ENCODE measurements around the gene CDK14.
"Not testable (repeated sequence)": the region's sequence is repeated elsewhere in the genome, so short reads cannot be mapped to it uniquely, and the experiment has no call there.

The CDK14 gene

GRCh38 chr7:90597563-90598253, 1.6 kb downstream of the CDK14 start:
- DNase-seq: no peak

- no peak for DNase-seq
Observed at GRCh38 chr7:90599038-90599437, 2.9 kb downstream of the CDK14 start.

- no peak for DNase-seq
Observed at GRCh38 chr7:90599892-90600555, 3.9 kb downstream of the CDK14 start.

DNA sequence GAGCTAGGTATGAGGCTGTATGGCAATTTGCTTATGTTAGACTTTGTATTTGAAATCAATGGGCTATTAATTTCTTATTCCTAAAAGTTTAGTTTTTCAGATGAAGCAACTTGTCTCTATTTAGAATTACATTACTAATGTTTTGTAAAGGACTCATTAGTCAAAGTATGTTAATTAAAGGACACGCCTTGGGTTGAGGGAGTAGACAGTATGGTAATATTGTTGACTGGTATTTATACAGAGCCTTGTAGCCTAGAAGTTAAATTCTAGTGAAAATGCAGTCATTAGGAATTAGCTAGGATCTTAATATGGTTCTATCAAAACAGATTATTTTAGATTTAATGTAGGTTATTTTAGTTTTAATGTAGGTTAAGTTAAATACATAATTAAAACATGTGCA, 6.2 kb downstream of the CDK14 start:
- no peak for DNase-seq

GRCh38 chr7:90603346-90603745, 7.2 kb downstream of the CDK14 start:
- no peak for DNase-seq

DNA sequence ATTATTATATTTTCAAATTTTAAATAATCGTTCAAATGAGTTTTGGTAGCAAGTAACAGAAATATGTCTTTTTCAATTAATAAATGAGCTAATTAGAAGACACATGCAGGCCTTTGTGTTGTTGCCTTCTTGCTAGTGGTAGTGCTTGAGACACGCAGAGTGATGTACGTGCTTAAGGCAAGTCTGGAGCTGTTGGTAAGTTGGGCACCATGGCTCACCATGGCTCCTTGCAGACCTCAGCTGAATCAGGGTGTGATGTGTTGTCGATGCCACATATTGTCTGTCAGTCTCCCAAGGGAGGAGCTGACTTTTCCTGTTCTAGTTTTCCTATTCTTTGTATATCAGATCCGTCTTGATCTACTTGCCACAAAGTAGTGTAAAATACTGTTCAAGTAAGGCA, 8.3 kb downstream of the CDK14 start:
- DNase-seq: no peak

GRCh38 chr7:90605055-90605454, 8.9 kb downstream of the CDK14 start:
- no peak for DNase-seq

- no peak for DNase-seq
Observed at GRCh38 chr7:90607196-90607595, 11.1 kb downstream of the CDK14 start.

DNA sequence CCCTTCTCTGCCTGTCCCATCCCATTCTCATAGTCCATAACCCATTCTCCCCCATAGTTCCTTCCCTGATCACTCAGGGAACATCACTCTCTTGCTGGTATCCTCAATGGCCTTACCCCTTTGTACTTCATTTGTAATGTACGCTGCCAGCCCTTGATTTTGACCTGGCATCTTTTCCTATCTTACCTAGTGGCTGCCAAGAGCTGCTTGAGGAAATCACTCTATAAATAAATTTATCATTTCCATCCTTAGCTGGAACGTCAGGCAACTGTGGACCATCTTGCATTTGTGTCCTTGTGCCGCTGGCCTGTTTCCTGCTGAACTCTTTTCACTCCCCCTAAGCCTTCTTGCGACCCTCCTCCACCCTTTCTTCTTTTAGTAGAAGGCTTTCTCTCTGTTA, 14.0 kb downstream of the CDK14 start:
- no peak for DNase-seq

GRCh38 chr7:90611115-90611514, 15.0 kb downstream of the CDK14 start:
- DNase-seq: no peak

- DNase-seq: no peak
Observed at GRCh38 chr7:90613088-90613498, 17.0 kb downstream of the CDK14 start.

- no peak for DNase-seq
Observed at GRCh38 chr7:90617442-90617841, 21.3 kb downstream of the CDK14 start.

GRCh38 chr7:90618876-90619275, 22.8 kb downstream of the CDK14 start:
- no peak for DNase-seq

DNA sequence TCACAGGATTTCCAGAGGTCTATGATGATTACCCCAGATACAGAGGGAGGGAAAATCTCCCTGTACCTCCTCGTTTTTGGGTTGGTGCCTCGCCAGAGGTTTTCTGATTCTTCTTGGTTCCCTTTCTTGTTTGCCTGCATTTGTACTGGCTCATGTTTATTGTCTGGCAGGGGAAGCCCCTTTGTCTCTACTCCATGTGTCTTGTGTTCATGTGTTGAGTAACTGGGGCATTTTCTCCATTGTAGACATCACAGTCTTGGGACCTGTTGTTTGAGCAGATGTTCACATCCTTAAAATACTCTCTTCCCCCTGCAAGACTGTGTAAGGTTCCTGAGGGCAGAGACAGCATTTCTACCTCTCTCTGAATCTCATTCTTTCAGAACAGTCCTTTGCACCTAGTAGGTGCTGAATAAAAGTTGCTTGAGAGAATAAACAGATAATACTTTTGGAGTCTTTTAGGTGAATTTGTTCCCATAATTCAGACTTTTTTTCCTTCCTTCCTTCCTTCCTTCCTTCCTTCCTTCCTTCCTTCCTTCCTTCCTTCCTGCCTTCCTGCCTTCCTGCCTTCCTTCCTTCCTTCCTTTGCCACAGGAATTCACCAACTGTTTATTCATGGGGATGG, 25.1 kb downstream of the CDK14 start:
- DNase-seq: no peak

- DNase-seq: no peak
Observed at GRCh38 chr7:90621747-90622140, 25.6 kb downstream of the CDK14 start.

DNA sequence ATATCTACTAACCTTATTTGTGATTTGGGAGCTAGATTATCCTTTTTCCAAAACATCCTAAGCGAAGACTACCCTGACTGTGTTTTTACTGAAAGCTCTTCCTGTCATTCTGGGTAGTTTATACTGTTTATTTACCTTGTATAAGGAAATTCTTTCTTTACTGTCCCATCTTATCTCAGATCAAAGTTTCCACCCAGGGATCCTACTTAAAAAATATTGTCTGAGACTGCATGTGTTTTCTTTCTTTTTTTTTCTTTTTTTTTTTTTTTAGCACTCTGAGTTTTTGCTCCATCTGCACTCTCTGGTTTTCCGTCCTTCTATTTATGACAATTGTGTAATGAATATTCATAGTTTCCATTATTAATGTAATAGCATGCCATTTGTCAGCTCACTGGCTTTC, 26.5 kb downstream of the CDK14 start:
- DNase-seq: no peak

- no peak for DNase-seq
Observed at GRCh38 chr7:90624225-90624911, 28.2 kb downstream of the CDK14 start.

GRCh38 chr7:90625051-90625450, 28.9 kb downstream of the CDK14 start:
- no peak for DNase-seq

GRCh38 chr7:90625562-90625961, 29.4 kb downstream of the CDK14 start:
- DNase-seq: no peak

- no peak for DNase-seq
Observed at GRCh38 chr7:90626013-90626412, 29.9 kb downstream of the CDK14 start.

- DNase-seq: peak in 1 of 2 experiments; percentile 24
Observed at GRCh38 chr7:90629297-90629918, 33.3 kb downstream of the CDK14 start.

DNA sequence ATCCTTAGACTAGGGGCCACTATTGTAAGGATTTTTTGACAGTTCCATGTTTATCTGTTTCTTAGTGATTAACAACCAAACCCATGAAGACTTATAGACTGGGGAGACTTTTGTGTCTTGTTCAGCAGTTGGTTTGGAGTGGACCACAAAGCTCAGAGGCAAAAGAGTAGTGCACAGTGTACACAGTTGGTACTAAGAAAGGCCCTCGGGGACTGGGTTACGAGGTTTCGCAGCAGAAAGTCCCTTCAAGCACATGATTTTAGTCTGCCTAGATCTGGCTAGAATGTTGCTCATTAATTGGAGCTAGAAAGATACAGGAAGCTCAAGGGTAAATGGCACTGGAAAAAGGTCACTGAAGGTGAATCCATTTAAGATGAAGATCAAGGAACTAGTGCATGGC, 35.4 kb downstream of the CDK14 start:
- DNase-seq: no peak

DNA sequence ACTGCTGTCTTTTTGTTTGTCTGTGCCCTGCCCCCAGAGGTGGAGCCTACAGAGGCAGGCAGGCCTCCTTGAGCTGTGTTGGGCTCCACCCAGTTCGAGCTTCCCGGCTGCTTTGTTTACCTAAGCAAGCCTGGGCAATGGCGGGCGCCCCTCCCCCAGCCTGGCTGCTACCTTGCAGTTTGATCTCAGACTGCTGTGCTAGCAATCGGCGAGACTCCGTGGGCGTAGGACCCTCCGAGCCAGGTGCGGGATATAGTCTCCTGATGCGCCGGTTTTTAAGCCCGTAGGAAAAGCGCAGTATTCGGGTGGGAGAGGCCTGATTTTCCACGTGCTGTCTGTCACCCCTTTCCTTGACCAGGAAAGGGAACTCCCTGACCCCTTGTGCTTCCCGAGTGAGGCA, 43.6 kb downstream of the CDK14 start:
- DNase-seq: not testable (repeated sequence)

All from SW 1271 (cell line).